HepG2 (cell line): ENCODE measurements around the gene THOC6. TPM values are rescaled to one million over a fixed set of nuclear protein-coding genes. Genes with fewer than 3 reads are reported as not detected.

Experiments
- ADNP ChIP-seq: sonication (generic); formaldehyde crosslinking; IDR thresholded peaks from 2 replicates; pipeline ENCODE4 v1.4.0; 2020; ENCODE audit warnings: missing genetic modification reagents
- BCL6 ChIP-seq: IDR thresholded peaks from 2 replicates; pipeline ENCODE4 v1.6.1; 2016; ENCODE audit warnings: missing genetic modification reagents, missing compliant biosample characterization
- FIP1L1 ChIP-seq: fragments of 200-400 bp; formaldehyde crosslinking; IDR thresholded peaks from 2 replicates; pipeline ENCODE4 v1.6.1; 2018; ENCODE audit warnings: low read depth, mild to moderate bottlenecking, low read length, moderate library complexity, borderline replicate concordance; ENCODE audit not compliant: insufficient read depth
- GATAD2A ChIP-seq: IDR thresholded peaks from 2 replicates; pipeline ENCODE4 v1.6.1; 2016
- GZF1 ChIP-seq: sonication (generic); formaldehyde crosslinking; IDR thresholded peaks from 2 replicates; pipeline ENCODE4 v1.5.1; 2020; ENCODE audit warnings: mild to moderate bottlenecking, missing genetic modification reagents
- KDM6A ChIP-seq: IDR thresholded peaks from 2 replicates; pipeline ENCODE4 v1.6.1; 2016; ENCODE audit warnings: low read depth
- NBN ChIP-seq: fragments of 450-650 bp; conservative IDR thresholded peaks from 2 replicates; pipeline ENCODE4 v1.6.1; 2017
- PAWR ChIP-seq: sonication (generic); formaldehyde crosslinking; IDR thresholded peaks from 2 replicates; pipeline ENCODE4 v1.4.0; 2020; ENCODE audit warnings: missing genetic modification reagents, mild to moderate bottlenecking, borderline replicate concordance
- PHF21A ChIP-seq: sonication (generic); formaldehyde crosslinking; IDR thresholded peaks from 2 replicates; pipeline ENCODE4 v1.5.0; 2020; ENCODE audit warnings: mild to moderate bottlenecking, missing genetic modification reagents
- PHF8 ChIP-seq: sonication (generic); formaldehyde crosslinking; IDR thresholded peaks from 2 replicates; pipeline ENCODE4 v1.5.0; 2020; ENCODE audit warnings: missing genetic modification reagents
- POLR2AphosphoS5 ChIP-seq: IDR thresholded peaks from 2 replicates; pipeline ENCODE4 v1.6.1; 2012; ENCODE audit warnings: low read depth, low read length
- RBM39 ChIP-seq: fragments of 200-400 bp; formaldehyde crosslinking; IDR thresholded peaks from one replicate; pipeline ENCODE4 v1.6.1; 2018; ENCODE audit warnings: antibody characterized with exemption, mild to moderate bottlenecking, low read depth, low read length; ENCODE audit not compliant: poor library complexity, severe bottlenecking
- RXRB ChIP-seq: IDR thresholded peaks from 2 replicates; pipeline ENCODE4 v1.6.1; 2016; ENCODE audit warnings: borderline replicate concordance, missing genetic modification reagents, missing compliant biosample characterization
- TGIF2 ChIP-seq: IDR thresholded peaks from 2 replicates; pipeline ENCODE4 v1.6.1; 2016; ENCODE audit warnings: control low read depth, missing compliant biosample characterization
- THAP11 ChIP-seq: IDR thresholded peaks from 2 replicates; pipeline ENCODE4 v1.6.1; 2016; ENCODE audit warnings: missing biosample characterization, missing genetic modification reagents
- ZEB1 ChIP-seq: IDR thresholded peaks from 2 replicates; pipeline ENCODE4 v1.6.1; 2012; ENCODE audit warnings: mild to moderate bottlenecking, low read depth, inconsistent platforms; ENCODE audit not compliant: insufficient replicate concordance
- ZNF574 ChIP-seq: sonication (generic); formaldehyde crosslinking; IDR thresholded peaks from 2 replicates; pipeline ENCODE4 v1.4.0; 2020; ENCODE audit warnings: missing genetic modification reagents
- ZSCAN20 ChIP-seq: sonication (generic); formaldehyde crosslinking; IDR thresholded peaks from 2 replicates; pipeline ENCODE4 v1.4.0; 2020; ENCODE audit warnings: missing genetic modification reagents, mild to moderate bottlenecking, borderline replicate concordance
- ZSCAN31 ChIP-seq: sonication (generic); formaldehyde crosslinking; IDR thresholded peaks from 2 replicates; pipeline ENCODE4 v1.5.0; 2020; ENCODE audit warnings: low read depth, mild to moderate bottlenecking, missing genetic modification reagents
- polyA plus RNA-seq, 8 experiments: library from polyadenylated mRNA; depleted of rRNA in 3 of 8; stranded (reverse) in 7 of 8; unstranded in 1 of 8; fragments of >200 nt; fragmentation: Illumina TruSeq in 4 of 8; extraction: Trizol in 4 of 8; gene quantifications; 2 replicates each; pipeline versions ENCODE4 v1.2.1 to v1.2.3, GENCODE V29; 2011 to 2016; ENCODE audit warnings: low read depth in 4 of 8, missing spikeins in 1 of 8, mixed read lengths in 1 of 8; ENCODE audit not compliant: insufficient read depth in 1 of 8
- total RNA-seq, 5 experiments: library from RNA; depleted of rRNA; stranded (reverse); fragments of >200 nt; fragmentation: Illumina TruSeq; extraction: Trizol; gene quantifications; 2 replicates each; pipeline ENCODE4 v1.2.3, GENCODE V29; 2016; ENCODE audit warnings: low read depth in 1 of 5
- TF ChIP-seq, protein P1 (sequence below): IDR thresholded peaks from 2 replicates; pipeline ENCODE4 v1.6.1; 2012; ENCODE audit warnings: inconsistent platforms
- TF ChIP-seq, protein P2 (sequence below): sonication (generic); formaldehyde crosslinking; IDR thresholded peaks from 2 replicates; pipeline ENCODE4 v1.5.0; 2020; ENCODE audit warnings: mild to moderate bottlenecking, low read depth, missing genetic modification reagents, borderline replicate concordance
- TF ChIP-seq, protein P3 (sequence below): sonication (generic); formaldehyde crosslinking; IDR thresholded peaks from 2 replicates; pipeline ENCODE4 v1.4.0; 2020; ENCODE audit warnings: missing genetic modification reagents
- TF ChIP-seq, protein P4 (sequence below): sonication (generic); formaldehyde crosslinking; IDR thresholded peaks from 2 replicates; pipeline ENCODE4 v1.5.1; 2020; ENCODE audit warnings: mild to moderate bottlenecking, missing genetic modification reagents
- TF ChIP-seq, protein P5 (sequence below): sonication (generic); formaldehyde crosslinking; IDR thresholded peaks from 2 replicates; pipeline ENCODE4 v1.4.0; 2020; ENCODE audit warnings: missing genetic modification reagents

THOC6 gene
- total and polyA plus RNA-seq, 2 of the 13 experiments (the other 11 are each of a cell fraction or from before 2014, with no cell fraction given), result 32.1 to 37.0 TPM

DNA sequence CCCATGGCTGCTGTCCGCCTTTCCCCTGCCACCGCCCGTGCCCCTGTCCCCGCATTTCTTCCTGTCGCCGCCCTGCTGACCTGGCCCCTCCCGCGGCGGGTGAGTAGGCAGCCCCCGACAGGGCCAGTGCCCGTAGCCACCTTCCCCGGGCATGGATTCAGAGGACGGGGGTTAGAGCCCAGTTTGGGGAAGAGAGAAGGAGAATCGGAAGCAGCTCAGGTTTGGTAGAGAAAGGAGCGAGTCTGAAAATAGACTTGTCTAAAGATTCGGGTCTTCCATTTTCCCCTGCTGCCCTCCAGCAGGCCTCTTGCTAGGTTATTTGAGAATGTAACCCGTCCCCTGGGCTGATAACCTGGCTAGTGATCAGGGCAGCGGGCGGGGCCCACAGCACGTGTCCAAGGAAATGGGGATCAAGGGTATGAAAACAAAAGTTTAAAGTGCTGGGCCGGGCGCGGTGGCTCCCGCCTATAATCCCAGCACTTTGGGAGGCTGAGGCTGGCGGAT, 19.0 kb upstream of the THOC6 start (continued):
- TF ChIP-seq BCL6 (CRISPR knock-in tag) (0 out of 2 replicates have a peak, but pooled peaks have one; percentile 9), GZF1 (CRISPR knock-in tag) (no peak), GATAD2A (CRISPR knock-in tag) (peak; percentile 19; the same call in 1 of the 2 replicates), TGIF2 (CRISPR knock-in tag) (no peak), RXRB (peak; percentile 49; the same call in 1 of the 2 replicates), ZNF574 (CRISPR knock-in tag) (no peak; the same call in 1 of the 2 replicates), ADNP (CRISPR knock-in tag) (no peak), PHF21A (CRISPR knock-in tag) (peak; percentile 71), PHF8 (CRISPR knock-in tag) (no peak; the same call in 1 of the 2 replicates), KDM6A (CRISPR knock-in tag) (no peak), RBM39 (no peak), PAWR (CRISPR knock-in tag) (no peak), FIP1L1 (no peak), ZEB1 (peak; percentile 60), ZSCAN20 (no peak), NBN (no peak), POLR2AphosphoS5 (peak; percentile 59), ZSCAN31 (no peak), THAP11 (no peak)
- TF ChIP-seq, protein P1, sequence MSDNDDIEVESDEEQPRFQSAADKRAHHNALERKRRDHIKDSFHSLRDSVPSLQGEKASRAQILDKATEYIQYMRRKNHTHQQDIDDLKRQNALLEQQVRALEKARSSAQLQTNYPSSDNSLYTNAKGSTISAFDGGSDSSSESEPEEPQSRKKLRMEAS, result peak; percentile 46; the same call in 1 of the 2 replicates
- TF ChIP-seq, protein P2, sequence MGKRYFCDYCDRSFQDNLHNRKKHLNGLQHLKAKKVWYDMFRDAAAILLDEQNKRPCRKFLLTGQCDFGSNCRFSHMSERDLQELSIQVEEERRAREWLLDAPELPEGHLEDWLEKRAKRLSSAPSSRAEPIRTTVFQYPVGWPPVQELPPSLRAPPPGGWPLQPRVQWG (CRISPR knock-in tag), result no peak
- TF ChIP-seq, protein P3, sequence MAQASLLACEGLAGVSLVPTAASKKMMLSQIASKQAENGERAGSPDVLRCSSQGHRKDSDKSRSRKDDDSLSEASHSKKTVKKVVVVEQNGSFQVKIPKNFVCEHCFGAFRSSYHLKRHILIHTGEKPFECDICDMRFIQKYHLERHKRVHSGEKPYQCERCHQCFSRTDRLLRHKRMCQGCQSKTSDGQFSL (CRISPR knock-in tag), result no peak
- TF ChIP-seq, protein P4, sequence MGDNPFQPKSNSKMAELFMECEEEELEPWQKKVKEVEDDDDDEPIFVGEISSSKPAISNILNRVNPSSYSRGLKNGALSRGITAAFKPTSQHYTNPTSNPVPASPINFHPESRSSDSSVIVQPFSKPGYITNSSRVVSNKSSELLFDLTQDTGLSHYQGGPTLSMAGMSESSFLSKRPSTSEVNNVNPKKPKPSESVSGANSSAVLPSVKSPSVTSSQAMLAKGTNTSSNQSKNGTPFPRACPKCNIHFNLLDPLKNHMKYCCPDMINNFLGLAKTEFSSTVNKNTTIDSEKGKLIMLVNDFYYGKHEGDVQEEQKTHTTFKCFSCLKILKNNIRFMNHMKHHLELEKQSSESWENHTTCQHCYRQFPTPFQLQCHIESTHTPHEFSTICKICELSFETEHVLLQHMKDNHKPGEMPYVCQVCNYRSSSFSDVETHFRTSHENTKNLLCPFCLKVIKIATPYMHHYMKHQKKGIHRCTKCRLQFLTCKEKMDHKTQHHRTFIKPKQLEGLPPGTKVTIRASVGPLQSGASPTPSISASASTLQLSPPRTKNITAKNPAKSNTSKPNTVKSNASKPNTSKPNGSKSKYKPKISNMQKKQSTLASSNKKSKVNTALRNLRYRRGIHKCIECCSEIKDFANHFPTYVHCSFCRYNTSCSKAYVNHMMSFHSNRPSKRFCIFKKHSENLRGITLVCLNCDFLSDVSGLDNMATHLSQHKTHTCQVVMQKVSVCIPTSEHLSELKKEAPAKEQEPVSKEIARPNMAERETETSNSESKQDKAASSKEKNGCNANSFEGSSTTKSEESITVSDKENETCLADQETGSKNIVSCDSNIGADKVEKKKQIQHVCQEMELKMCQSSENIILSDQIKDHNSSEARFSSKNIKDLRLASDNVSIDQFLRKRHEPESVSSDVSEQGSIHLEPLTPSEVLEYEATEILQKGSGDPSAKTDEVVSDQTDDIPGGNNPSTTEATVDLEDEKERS (CRISPR knock-in tag), result 0 out of 2 replicates have a peak, but pooled peaks have one; percentile 6
- TF ChIP-seq, protein P5, sequence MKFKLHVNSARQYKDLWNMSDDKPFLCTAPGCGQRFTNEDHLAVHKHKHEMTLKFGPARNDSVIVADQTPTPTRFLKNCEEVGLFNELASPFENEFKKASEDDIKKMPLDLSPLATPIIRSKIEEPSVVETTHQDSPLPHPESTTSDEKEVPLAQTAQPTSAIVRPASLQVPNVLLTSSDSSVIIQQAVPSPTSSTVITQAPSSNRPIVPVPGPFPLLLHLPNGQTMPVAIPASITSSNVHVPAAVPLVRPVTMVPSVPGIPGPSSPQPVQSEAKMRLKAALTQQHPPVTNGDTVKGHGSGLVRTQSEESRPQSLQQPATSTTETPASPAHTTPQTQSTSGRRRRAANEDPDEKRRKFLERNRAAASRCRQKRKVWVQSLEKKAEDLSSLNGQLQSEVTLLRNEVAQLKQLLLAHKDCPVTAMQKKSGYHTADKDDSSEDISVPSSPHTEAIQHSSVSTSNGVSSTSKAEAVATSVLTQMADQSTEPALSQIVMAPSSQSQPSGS (CRISPR knock-in tag), result no peak
